Neural crest cell (in vitro differentiated cells): ENCODE results near the gene ZNF628. TPM values are rescaled to one million over a fixed set of nuclear protein-coding genes. Genes with fewer than 3 reads are reported as not detected.

Experiments
- DNase-seq: peaks from one replicate; pipeline ENCODE4 v3.0.0; 2021; ENCODE audit warnings: low read depth, mixed read lengths, low spot score
- H3K27ac Mint-ChIP-seq: one replicate; pipeline ENCODE4 v1.8.0; 2021; ENCODE audit warnings: mild to moderate bottlenecking, mixed read lengths; ENCODE audit not compliant: unreplicated experiment
- H3K27me3 Mint-ChIP-seq: 2 replicates; pipeline ENCODE4 v1.8.0; 2021; ENCODE audit warnings: low read depth, mild to moderate bottlenecking, mixed read lengths
- H3K36me3 Mint-ChIP-seq: 2 replicates; pipeline ENCODE4 v1.8.0; 2021; ENCODE audit warnings: low read depth, mild to moderate bottlenecking, mixed read lengths
- H3K4me1 Mint-ChIP-seq: 2 replicates; pipeline ENCODE4 v1.8.0; 2021; ENCODE audit warnings: mixed read lengths
- H3K4me3 Mint-ChIP-seq: one replicate; pipeline ENCODE4 v1.8.0; 2021; ENCODE audit warnings: mild to moderate bottlenecking, mixed read lengths
- H3K9me3 Mint-ChIP-seq: 2 replicates; pipeline ENCODE4 v1.8.0; 2021; ENCODE audit warnings: mixed read lengths
- total RNA-seq: library from RNA; stranded (reverse); gene quantifications from 2 replicates; pipeline ENCODE4 v1.2.1, GENCODE V29; 2021
- TF ChIP-seq, protein P1 (sequence below): fragments of 200-600 bp; sonication (generic); conservative IDR thresholded peaks from 2 replicates; pipeline ENCODE4 v1.5.0; 2021; ENCODE audit warnings: antibody characterized with exemption, mild to moderate bottlenecking

ZNF628 gene
- total RNA-seq, 1 donor from 2014 or later: 15.0 TPM

DNA sequence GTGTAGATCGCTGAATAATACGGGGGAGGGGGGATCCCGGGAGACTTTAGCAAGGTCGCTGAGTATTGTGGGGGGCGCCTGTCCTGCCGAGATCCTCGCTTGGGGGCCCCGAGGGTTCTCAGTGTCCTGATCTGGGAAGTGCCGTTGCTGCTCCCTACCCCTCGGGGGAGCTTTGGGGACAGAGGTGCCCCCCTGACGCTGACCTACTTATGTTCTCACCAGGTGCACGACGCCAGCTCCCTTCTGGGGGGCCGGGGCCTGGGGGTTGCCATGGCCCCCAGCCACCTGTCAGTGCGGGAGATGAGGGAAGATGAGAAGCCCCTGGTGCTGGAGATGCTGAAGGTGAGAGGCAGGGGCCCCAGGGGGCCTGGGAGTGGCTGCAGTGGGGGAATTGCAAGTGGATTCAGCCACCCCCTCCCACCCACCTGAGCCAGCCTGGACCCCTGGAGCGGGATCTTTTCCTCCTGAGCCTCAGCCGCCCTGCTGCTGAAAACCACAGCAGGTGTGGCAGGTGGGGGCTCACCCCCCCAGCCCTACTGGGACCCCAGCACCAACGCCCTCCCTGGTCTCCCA is 9.1 kb downstream of the ZNF628 start:
- H3K4me3 Mint-ChIP-seq: peak overlapping the region; percentile 90
- TF ChIP-seq, protein P1, sequence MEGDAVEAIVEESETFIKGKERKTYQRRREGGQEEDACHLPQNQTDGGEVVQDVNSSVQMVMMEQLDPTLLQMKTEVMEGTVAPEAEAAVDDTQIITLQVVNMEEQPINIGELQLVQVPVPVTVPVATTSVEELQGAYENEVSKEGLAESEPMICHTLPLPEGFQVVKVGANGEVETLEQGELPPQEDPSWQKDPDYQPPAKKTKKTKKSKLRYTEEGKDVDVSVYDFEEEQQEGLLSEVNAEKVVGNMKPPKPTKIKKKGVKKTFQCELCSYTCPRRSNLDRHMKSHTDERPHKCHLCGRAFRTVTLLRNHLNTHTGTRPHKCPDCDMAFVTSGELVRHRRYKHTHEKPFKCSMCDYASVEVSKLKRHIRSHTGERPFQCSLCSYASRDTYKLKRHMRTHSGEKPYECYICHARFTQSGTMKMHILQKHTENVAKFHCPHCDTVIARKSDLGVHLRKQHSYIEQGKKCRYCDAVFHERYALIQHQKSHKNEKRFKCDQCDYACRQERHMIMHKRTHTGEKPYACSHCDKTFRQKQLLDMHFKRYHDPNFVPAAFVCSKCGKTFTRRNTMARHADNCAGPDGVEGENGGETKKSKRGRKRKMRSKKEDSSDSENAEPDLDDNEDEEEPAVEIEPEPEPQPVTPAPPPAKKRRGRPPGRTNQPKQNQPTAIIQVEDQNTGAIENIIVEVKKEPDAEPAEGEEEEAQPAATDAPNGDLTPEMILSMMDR: no peak
- peak overlapping the region; percentile 96 for H3K27ac Mint-ChIP-seq
- no peaks in the 10 kb centered on the region for H3K9me3 Mint-ChIP-seq
- DNase-seq: no peak
- H3K36me3 Mint-ChIP-seq: no peaks in the 10 kb centered on the region
- H3K27me3 Mint-ChIP-seq: peaks cover 3% of the 10 kb centered on the region
- peaks cover 19% of the 10 kb centered on the region for H3K4me1 Mint-ChIP-seq

DNA sequence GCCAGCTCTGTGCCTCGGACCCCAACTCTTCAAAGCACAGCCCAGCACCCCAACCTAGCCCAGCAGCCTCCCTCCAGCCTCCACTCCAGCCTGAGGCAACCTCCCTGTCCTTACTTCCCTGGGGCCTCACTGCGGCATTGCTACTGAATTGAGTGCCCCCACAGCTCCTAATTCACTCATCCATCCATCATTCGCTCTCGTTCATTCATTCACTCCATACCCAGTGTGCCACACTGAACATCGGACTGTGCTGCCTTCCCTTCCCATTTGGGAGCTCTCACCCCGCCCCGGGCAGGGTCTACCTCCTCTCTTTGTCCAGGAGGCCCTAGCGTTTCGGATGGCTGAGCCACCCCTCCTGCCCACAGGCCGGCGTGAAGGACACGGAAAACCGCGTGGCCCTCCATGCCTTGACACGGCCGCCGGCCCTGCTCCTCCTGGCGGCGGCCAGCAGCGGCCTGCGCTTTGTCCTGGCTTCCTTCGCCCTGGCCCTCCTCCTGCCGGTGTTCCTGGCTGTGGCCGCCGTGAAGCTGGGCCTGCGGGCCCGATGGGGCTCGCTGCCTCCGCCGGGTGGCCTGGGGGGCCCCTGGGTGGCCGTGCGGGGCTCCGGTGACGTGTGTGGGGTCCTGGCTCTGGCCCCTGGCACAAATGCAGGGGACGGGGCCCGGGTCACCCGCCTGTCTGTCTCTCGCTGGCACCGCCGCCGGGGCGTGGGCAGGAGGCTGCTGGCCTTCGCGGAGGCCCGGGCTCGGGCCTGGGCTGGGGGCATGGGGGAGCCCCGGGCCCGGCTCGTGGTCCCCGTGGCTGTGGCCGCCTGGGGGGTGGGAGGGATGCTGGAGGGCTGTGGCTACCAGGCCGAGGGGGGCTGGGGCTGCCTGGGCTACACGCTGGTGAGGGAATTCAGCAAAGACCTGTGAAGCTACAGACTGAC is 9.9 kb downstream of the ZNF628 start:
- H3K27ac Mint-ChIP-seq: peak overlapping the region; percentile 93
- H3K27me3 Mint-ChIP-seq: peaks cover 3% of the 10 kb centered on the region
- peaks cover 19% of the 10 kb centered on the region for H3K4me1 Mint-ChIP-seq

DNA sequence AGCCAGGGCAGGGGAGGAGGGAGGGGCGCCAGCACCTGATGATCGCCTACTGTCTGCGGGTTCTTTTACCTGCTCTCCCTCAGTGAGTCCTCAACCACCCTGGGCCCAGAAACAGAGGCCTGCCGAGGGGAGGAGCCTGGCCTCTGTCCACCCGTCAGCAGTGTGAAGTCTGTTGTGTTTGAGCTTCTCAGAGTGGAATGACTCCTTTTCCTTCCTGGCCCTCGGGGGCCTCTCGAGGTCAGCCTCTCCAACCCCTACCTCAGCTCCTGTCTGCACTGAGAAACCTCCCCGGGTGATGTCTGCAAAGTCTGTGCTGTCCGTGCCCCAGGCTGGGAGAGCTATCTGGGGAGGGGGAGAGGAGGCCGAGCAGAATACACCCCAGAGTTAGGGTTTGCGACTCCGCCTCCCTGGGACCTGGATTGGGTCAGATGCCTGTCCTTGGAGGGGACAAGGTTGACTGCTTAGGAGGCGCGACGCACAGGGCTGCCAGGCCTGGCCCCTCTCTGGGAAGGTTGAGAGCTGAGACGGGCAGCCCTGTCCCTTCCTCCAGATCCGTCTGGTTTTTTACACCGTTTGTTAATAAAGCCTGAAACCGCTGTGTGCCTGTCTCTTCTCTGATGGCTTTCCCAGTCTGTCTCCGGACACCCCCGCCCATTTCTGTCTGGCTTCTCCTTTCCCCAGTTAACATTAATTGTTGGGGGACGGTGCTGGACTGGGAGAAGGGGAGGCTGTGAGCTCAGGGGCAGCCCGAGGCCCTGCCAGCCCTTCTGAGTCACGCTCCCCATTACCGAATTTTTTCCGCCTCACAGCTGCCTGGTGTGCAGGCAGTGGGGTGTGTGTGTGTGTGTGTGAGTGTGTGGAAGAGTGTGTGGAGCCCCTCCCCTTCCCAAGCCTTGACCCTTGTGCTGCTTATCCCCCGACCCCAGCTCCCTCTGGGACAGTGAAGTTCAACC is 10.8 kb downstream of the ZNF628 start:
- H3K4me1 Mint-ChIP-seq: peaks cover 19% of the 10 kb centered on the region
- no peaks in the 10 kb centered on the region for H3K36me3 Mint-ChIP-seq
- DNase-seq: peak; percentile 39
- H3K27me3 Mint-ChIP-seq: peaks cover 7% of the 10 kb centered on the region
- TF ChIP-seq, protein P1: no peak
- no peaks in the 10 kb centered on the region for H3K9me3 Mint-ChIP-seq
- peak overlapping the region; percentile 93 for H3K27ac Mint-ChIP-seq
- peak overlapping the region; percentile 86 for H3K4me3 Mint-ChIP-seq

More for the DNA sequence above, 9.9 kb downstream of the ZNF628 start:
- DNase-seq: no peak
- H3K36me3 Mint-ChIP-seq: no peaks in the 10 kb centered on the region
- H3K9me3 Mint-ChIP-seq: no peaks in the 10 kb centered on the region
- peak overlapping the region; percentile 90 for H3K4me3 Mint-ChIP-seq
- TF ChIP-seq, protein P1: no peak

DNA sequence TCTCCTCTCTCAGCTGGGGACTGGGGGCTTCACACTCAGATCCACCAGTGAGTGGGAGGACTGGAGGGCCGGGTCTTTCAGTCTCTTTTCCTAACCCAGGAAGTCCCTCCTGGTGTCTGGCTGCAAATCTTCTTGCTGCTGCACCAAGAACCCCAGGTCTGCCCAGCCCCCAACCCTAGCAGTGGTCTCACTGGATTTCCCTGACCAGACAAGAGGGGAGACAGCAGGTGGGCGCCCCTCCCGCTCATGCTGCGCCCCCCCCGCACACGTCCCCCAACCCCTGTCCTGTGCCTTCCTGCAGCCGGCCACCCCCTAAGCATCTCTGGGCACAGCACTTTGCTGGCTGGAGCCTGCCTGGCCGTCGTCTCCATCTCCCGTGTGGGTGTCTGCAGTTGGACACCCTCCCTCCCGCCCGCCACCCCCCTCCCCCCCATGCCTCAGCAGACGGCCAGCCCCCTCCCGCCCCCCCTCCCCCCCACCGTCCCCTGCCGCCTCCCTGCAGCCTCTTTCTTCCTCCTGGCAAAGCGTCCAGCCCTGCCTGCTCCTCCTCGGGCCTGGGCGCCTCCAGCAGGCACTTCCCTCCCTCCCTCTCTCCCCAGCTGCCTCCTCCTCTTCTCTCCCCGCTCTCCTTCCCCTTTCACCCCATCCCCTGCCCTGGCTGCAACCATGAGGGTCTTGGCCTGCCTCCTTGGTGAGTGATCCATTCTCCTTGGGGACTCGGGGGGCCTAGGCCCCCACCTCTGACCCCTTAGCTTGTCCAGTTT is 11.7 kb downstream of the ZNF628 start, which contains the start of gene SSC5D:
SSC5D (plus strand) TSS at position 513 of the 764 bp plus-strand sequence; CDS start at position 667, 154 bp downstream.
- Mint-ChIP-seq H3K27me3 (peaks cover 7% of the 10 kb centered on the region), H3K9me3 (no peaks in the 10 kb centered on the region), H3K4me3 (peak within 1 kb of the TSS; percentile 86), H3K36me3 (no peaks in the 10 kb centered on the region), H3K4me1 (peaks cover 19% of the 10 kb centered on the region), H3K27ac (peak within 1 kb of the TSS; percentile 93)
- TF ChIP-seq, protein P1: no peak
- no peak for DNase-seq
